A172 (cell line): ENCODE results near the gene C9orf40. TPM values are rescaled to one million over a fixed set of nuclear protein-coding genes. Genes with fewer than 3 reads are reported as not detected.

Experiments
- DNase-seq: peaks from one replicate; pipeline ENCODE4 v3.0.0-alpha.2; 2015; ENCODE audit warnings: low spot score
- total RNA-seq: library from RNA; depleted of rRNA; stranded (reverse); fragments of >200 nt; shearing (Covaris generic); gene quantifications from 2 replicates; pipeline ENCODE4 v1.2.3, GENCODE V29; 2014; rRNA removed

C9orf40 gene
- 8.9 and 9.7 TPM in 2 replicates for total RNA-seq

GRCh38 chr9:74952201-74953151, at the start of gene C9orf40:
C9orf40 (minus strand) TSS chr9:74952912; CDS start chr9:74952611, 301 bp downstream.
- peak; percentile 67 for DNase-seq

- peak; percentile 75 for DNase-seq
These were observed 49.2 kb upstream of the C9orf40 start for GRCh38 chr9:75001719-75002421.

GRCh38 chr9:75000835-75001234, 48.1 kb upstream of the C9orf40 start:
- DNase-seq, result no peak

GRCh38 chr9:74985041-74985440, 32.3 kb upstream of the C9orf40 start:
- no peak for DNase-seq

- DNase-seq, result no peak
These were observed 31.0 kb upstream of the C9orf40 start for GRCh38 chr9:74983709-74984108.

- no peak for DNase-seq
These were observed 27.1 kb upstream of the C9orf40 start for GRCh38 chr9:74979844-74980243.

- no peak for DNase-seq
These were observed 24.6 kb upstream of the C9orf40 start for GRCh38 chr9:74977287-74977686.

- DNase-seq, result no peak
These were observed 22.8 kb upstream of the C9orf40 start for GRCh38 chr9:74975538-74975937.

- DNase-seq, result no peak
These were observed 21.8 kb upstream of the C9orf40 start for GRCh38 chr9:74974558-74974957.

DNA sequence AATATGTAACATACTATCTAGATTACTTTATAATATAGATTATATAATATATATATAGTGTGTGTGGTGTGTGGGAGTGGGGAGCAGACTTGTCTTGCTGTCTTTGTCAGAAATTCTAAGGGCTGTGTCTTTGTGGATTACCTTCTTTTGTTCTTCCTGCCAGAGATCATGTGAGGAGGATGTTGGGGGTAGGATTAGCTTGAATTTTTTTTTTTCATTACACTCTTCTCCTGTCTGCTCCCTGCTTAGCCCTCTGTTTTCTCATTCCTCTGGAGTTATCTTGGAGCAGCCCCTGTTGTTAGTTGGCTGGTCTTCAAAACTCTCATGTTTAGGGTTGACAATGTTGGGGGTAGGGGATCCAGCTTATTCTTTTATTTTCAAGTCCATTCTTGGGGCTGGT, 21.0 kb upstream of the C9orf40 start:
- no peak for DNase-seq

- DNase-seq, result no peak
These were observed 10.3 kb upstream of the C9orf40 start for GRCh38 chr9:74963056-74963455.

DNA sequence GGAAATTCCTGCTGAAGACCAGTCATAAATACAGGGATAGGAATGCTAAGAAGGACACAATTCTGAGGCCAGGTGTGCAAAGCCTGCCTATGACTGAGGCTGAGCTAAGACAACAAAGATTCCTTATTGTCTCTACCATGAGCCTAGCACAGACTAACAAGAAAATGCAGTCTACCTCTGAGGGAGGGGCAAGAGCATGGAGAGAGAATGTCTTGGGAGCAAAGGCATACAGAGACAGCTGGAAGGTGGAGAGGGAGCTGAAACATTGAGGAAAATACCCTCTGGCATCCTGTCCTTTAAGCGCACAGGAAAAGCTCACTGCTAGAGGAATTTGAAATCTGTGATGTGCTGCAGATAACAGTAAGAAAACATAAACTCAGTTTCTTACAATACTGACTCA, 8.8 kb upstream of the C9orf40 start:
- DNase-seq, result no peak

DNA sequence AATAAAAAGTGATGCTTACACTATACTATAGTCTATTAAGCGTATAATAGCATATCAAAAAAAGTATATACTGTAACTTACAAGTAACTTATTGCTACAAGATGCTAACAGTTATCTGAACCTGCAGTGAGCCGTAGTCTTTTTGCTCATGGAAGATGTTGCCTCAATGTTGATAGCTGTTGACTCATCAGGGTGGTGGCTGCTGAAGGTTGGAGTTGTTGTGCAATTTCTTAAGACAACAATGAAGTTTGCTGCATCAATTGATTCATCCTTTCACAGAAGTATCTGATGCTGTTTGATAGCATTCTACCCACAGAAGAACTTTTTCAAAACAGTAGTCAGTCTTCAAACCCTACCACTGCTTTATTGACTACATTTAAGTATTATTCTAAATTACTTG, 7.8 kb upstream of the C9orf40 start:
- DNase-seq, result peak; percentile 37

- DNase-seq, result no peak
These were observed 5.9 kb upstream of the C9orf40 start for GRCh38 chr9:74958587-74958986.

DNA sequence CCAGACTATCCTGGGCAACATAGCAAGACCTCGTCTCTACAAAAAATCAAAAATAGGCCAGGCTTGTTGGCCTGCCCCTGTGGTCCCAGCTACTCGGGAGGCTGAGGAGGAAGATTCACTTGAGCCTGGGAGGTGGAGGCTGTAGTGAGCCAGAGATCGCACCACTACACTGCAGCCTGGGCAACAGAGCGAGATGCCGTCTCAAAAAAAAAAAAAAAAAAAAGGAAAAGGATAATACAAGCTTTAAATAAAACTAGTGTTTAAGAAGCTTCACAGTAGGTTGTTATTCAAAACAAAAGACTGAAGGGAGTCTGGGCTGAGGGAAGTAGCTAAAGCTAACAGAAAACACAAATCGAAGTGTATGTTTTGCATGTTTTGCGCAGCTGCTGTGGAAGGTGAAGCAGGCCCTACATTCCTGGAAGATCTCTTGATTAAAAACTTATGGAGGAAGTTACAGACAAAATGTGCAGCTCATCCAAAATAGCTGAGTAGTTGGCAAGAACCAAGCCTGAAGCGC, 581 bp upstream of the C9orf40 start:
- no peak for DNase-seq

GRCh38 chr9:74951725-74952151, 974 bp downstream of the C9orf40 start:
- DNase-seq, result peak; percentile 8

DNA sequence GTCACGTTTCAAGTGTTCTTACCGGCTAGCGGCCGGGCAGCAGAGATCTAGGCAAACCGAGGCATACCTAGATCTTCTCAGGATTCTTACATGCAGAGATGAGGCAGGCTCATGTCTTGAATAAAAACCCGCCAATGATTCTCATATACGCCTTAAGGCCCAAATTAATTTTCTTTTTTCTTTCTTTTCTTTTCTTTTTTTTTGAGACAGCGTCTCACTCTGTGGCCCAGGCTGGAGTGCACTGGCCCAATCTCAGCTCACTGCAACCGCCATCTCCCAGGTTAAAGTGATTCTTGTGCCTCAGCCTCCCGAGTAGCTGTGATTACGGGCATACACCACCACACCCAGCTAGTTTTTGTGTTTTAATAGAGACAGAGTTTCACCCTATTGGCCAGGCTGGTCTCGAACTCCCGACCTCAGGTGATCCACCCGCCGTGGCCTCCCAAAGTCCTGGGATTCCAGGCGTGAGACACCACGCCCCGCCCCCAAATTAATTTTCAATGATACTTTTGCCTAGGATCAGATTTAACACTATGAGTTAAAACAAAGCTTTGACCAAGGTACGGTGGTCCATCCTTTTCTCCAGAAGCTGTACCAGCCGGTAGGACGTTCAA, 1.5 kb downstream of the C9orf40 start:
- no peak for DNase-seq

- no peak for DNase-seq
These were observed 2.6 kb downstream of the C9orf40 start for GRCh38 chr9:74949859-74950855.

- no peak for DNase-seq
These were observed 3.8 kb downstream of the C9orf40 start for GRCh38 chr9:74948937-74949336.

DNA sequence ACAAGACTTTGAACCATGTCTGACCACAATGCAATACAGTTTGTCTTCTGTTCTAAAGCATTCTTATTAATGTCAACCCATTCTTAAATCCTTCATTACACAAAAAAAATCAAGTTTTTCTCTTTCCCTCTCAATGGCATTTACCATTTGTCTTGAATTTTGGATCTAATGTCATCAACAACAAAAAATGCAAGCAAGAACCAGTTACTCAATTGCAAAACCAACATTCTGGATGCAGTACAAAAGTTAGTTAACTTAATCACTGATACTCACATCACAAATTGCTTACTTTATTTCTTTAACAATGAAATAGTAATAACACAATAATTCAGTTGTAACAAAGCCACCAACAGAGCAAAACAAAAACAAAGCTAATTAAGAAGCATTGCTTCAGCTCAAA, 6.0 kb downstream of the C9orf40 start:
- no peak for DNase-seq

DNA sequence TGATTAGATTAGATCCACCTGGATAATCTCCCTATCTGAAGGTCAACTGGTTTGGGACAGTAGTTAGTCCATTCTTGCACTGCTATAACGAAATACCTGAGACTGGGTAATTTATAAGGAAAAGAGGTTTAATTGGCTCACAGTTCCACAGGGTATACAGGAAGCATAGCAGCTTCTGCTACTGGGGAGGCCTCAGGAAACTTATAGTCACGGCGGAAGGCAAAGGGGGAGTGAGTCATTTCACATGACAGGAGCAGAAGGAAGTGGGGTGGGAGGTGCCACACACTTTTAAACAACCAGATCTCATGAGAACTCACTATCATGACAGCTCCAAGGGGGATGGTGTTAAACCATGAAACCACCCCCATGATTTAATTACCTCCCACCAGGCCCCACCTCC, 9.9 kb downstream of the C9orf40 start:
- DNase-seq, result peak; percentile 40
